GM21576 (cell line): ENCODE data around the gene USP40.
A peak's percentile ranks its signal among the peaks of the same experiment; 100 is the strongest.
"Not testable (repeated sequence)": the region's sequence is repeated elsewhere in the genome, so short reads cannot be mapped to it uniquely, and the experiment has no call there.

Source experiments
- ATAC-seq: cut with Tn5 transposase; IDR thresholded peaks from one replicate; pipeline ENCODE4 v1.9.1; 2021; ENCODE audit warnings: mild to moderate bottlenecking, moderate library complexity; ENCODE audit not compliant: unreplicated experiment

USP40 gene

GRCh38 chr2:233566141-233566956 lies at the start of gene USP40:
Gene USP40, minus strand, starts transcription at chr2:233566782. Its CDS starts 1,228 bp downstream, at chr2:233565554.
- peak; percentile 70 for ATAC-seq

- no peak for ATAC-seq
These were observed 44.7 kb upstream of the USP40 start for GRCh38 chr2:233611284-233611683.

- no peak for ATAC-seq
These were observed 39.1 kb upstream of the USP40 start for GRCh38 chr2:233605680-233606079.

GRCh38 chr2:233604826-233605225 lies 38.2 kb upstream of the USP40 start:
- ATAC-seq = no peak

- ATAC-seq = no peak
These were observed 36.9 kb upstream of the USP40 start for GRCh38 chr2:233603520-233603919.

GRCh38 chr2:233602076-233602475 lies 35.5 kb upstream of the USP40 start:
- ATAC-seq = no peak

- no peak for ATAC-seq
These were observed 33.8 kb upstream of the USP40 start for GRCh38 chr2:233600386-233600785.

GRCh38 chr2:233598952-233599351 lies 32.4 kb upstream of the USP40 start:
- ATAC-seq = no peak

- ATAC-seq = no peak
These were observed 30.9 kb upstream of the USP40 start for GRCh38 chr2:233597522-233597921.

- ATAC-seq = no peak
These were observed 26.6 kb upstream of the USP40 start for GRCh38 chr2:233593201-233593600.

- ATAC-seq = not testable (repeated sequence)
These were observed 26.1 kb upstream of the USP40 start for GRCh38 chr2:233592706-233593105.

- ATAC-seq = no peak
These were observed 21.8 kb upstream of the USP40 start for GRCh38 chr2:233588400-233588799.

- no peak for ATAC-seq
These were observed 17.6 kb upstream of the USP40 start for GRCh38 chr2:233584210-233584609.

- ATAC-seq = not testable (repeated sequence)
These were observed 16.8 kb upstream of the USP40 start for GRCh38 chr2:233583217-233583965.

GRCh38 chr2:233577341-233577740 lies 10.8 kb upstream of the USP40 start:
- ATAC-seq = not testable (repeated sequence)

GRCh38 chr2:233572468-233572867 lies 5.9 kb upstream of the USP40 start:
- ATAC-seq = no peak

- ATAC-seq = no peak
These were observed 4.9 kb upstream of the USP40 start for GRCh38 chr2:233571462-233571861.

GRCh38 chr2:233571001-233571400 lies 4.4 kb upstream of the USP40 start:
- ATAC-seq = no peak

- ATAC-seq = peak; percentile 29
These were observed 869 bp downstream of the USP40 start for GRCh38 chr2:233565685-233566140.

GRCh38 chr2:233563663-233564430 lies 2.7 kb downstream of the USP40 start:
- no peak for ATAC-seq
